OCI-LY1 (cell line): ENCODE measurements around the gene FIS1.
"Not testable (repeated sequence)": the region's sequence is repeated elsewhere in the genome, so short reads cannot be mapped to it uniquely, and the experiment has no call there.

Source experiments
- EZH2 ChIP-seq: fragments of 200-600 bp; sonication (generic), shearing (Covaris generic); IDR thresholded peaks from 2 replicates; pipeline ENCODE4 v1.8.0; 2017; ENCODE audit warnings: borderline replicate concordance, mixed run types, mild to moderate bottlenecking, antibody characterized with exemption, low read length, moderate library complexity, mixed read lengths
- TF ChIP-seq, protein P1 (sequence below): fragments of 200-600 bp; sonication (generic), shearing (Covaris generic); IDR thresholded peaks from 2 replicates; pipeline ENCODE4 v1.5.1; 2017; ENCODE audit warnings: mild to moderate bottlenecking, antibody characterized with exemption, low read length, moderate library complexity, mixed read lengths

GRCh38 chr7:101199522-101199921, 45.4 kb downstream of the FIS1 start:
- TF ChIP-seq, protein P1, sequence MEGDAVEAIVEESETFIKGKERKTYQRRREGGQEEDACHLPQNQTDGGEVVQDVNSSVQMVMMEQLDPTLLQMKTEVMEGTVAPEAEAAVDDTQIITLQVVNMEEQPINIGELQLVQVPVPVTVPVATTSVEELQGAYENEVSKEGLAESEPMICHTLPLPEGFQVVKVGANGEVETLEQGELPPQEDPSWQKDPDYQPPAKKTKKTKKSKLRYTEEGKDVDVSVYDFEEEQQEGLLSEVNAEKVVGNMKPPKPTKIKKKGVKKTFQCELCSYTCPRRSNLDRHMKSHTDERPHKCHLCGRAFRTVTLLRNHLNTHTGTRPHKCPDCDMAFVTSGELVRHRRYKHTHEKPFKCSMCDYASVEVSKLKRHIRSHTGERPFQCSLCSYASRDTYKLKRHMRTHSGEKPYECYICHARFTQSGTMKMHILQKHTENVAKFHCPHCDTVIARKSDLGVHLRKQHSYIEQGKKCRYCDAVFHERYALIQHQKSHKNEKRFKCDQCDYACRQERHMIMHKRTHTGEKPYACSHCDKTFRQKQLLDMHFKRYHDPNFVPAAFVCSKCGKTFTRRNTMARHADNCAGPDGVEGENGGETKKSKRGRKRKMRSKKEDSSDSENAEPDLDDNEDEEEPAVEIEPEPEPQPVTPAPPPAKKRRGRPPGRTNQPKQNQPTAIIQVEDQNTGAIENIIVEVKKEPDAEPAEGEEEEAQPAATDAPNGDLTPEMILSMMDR = not testable (repeated sequence)
- not testable (repeated sequence) for TF ChIP-seq EZH2
